GM03348 (cell line): ENCODE results near the gene FERMT2.

ENCODE experiments used
- DNase-seq: peaks from one replicate; pipeline ENCODE4 v3.0.0; 2012; ENCODE audit warnings: low spot score

Gene FERMT2

GRCh38 chr14:52824462-52824861 lies 126.4 kb downstream of the FERMT2 start:
- DNase-seq, result no peak

GRCh38 chr14:52821805-52822250 lies 129.0 kb downstream of the FERMT2 start:
- no peak for DNase-seq

GRCh38 chr14:52808101-52808500 lies 142.7 kb downstream of the FERMT2 start:
- DNase-seq, result no peak
